SH-SY5Y (cell line): ENCODE data around the gene ZNF236.

Source experiments
- GATA2 ChIP-seq: IDR thresholded peaks from 2 replicates; pipeline ENCODE4 v1.6.1; 2011; ENCODE audit warnings: mild to moderate bottlenecking, low read depth, low read length
- GATA3 ChIP-seq: IDR thresholded peaks from 2 replicates; pipeline ENCODE4 v1.6.1; 2011; ENCODE audit warnings: low read depth, mild to moderate bottlenecking, low read length, moderate library complexity

- TF ChIP-seq GATA3: no peak
- TF ChIP-seq GATA2: no peak
Observed at GRCh38 chr18:76955524-76956170, 133.3 kb downstream of the ZNF236 start.
